Embryonic facial prominence (tissue), 1 donor: ENCODE results near the gene IFNAR2.

Source experiments
- DNase-seq: peaks from one replicate; pipeline ENCODE4 v3.0.0-alpha.2; 2016; ENCODE audit errors: extremely low spot score

Gene IFNAR2

GRCh38 chr21:33267250-33267649, 37.5 kb downstream of the IFNAR2 start:
- DNase-seq: no peak

- DNase-seq: no peak
Measured at GRCh38 chr21:33268393-33268736, 38.6 kb downstream of the IFNAR2 start.

GRCh38 chr21:33268737-33269441, 39.2 kb downstream of the IFNAR2 start:
- DNase-seq: no peak

GRCh38 chr21:33270986-33271385, 41.2 kb downstream of the IFNAR2 start:
- no peak for DNase-seq

- no peak for DNase-seq
Measured at GRCh38 chr21:33273044-33273443, 43.3 kb downstream of the IFNAR2 start.

- no peak for DNase-seq
Measured at GRCh38 chr21:33278721-33279120, 49.0 kb downstream of the IFNAR2 start.

- no peak for DNase-seq
Measured at GRCh38 chr21:33279330-33279820, 49.6 kb downstream of the IFNAR2 start.
